GM12878 (cell line): ENCODE data around the gene RUBCNL. TPM values are rescaled to one million over a fixed set of nuclear protein-coding genes. Genes with fewer than 3 reads are reported as not detected.

Experiments used
- ATF2 ChIP-seq: IDR thresholded peaks from 2 replicates; pipeline ENCODE4 v1.6.1; 2012; ENCODE audit warnings: low read length, inconsistent platforms
- ATF3 ChIP-seq: IDR thresholded peaks from 2 replicates; pipeline ENCODE4 v1.6.1; 2011; ENCODE audit warnings: low read depth, mild to moderate bottlenecking, low read length, moderate library complexity, borderline replicate concordance; ENCODE audit errors: extremely low read depth
- CBX3 ChIP-seq: fragments of 200-600 bp; sonication (generic); IDR thresholded peaks from 2 replicates; pipeline ENCODE4 v1.6.1; 2016; ENCODE audit warnings: low read depth, borderline replicate concordance
- CHD4 ChIP-seq: fragments of 200-600 bp; sonication (generic); IDR thresholded peaks from 2 replicates; pipeline ENCODE4 v1.6.1; 2016; ENCODE audit warnings: mild to moderate bottlenecking
- E2F8 ChIP-seq: fragments of 450-650 bp; IDR thresholded peaks from 2 replicates; pipeline ENCODE4 v1.6.1; 2018; ENCODE audit warnings: mild to moderate bottlenecking, low read depth, moderate library complexity; ENCODE audit not compliant: partially characterized antibody
- EGR1 ChIP-seq, 2 experiments: IDR thresholded peaks; 1 replicate in 1 of 2; 2 replicates in 1 of 2; pipeline ENCODE4 v1.6.1; 2011 to 2012; ENCODE audit warnings: low read depth in 2 of 2, low read length in 2 of 2, borderline replicate concordance in 1 of 2, mild to moderate bottlenecking in 1 of 2, moderate library complexity in 1 of 2
- FOS ChIP-seq: IDR thresholded peaks from 3 replicates; pipeline ENCODE4 v1.6.1; 2011; ENCODE audit warnings: borderline replicate concordance; ENCODE audit not compliant: insufficient read length; ENCODE audit errors: extremely low read depth
- GATAD2B ChIP-seq: fragments of 450-650 bp; conservative IDR thresholded peaks from 2 replicates; pipeline ENCODE4 v1.6.1; 2017; ENCODE audit warnings: low read depth, mild to moderate bottlenecking, moderate library complexity
- IKZF2 ChIP-seq, 2 experiments: fragments of 450-650 bp; IDR thresholded peaks; 2 replicates each; pipeline ENCODE4 v1.6.1; 2017; ENCODE audit warnings: mild to moderate bottlenecking in 2 of 2, moderate library complexity in 2 of 2
- IRF5 ChIP-seq: fragments of 450-650 bp; IDR thresholded peaks from 2 replicates; pipeline ENCODE4 v1.6.1; 2017; ENCODE audit warnings: borderline replicate concordance
- KAT2A ChIP-seq: conservative IDR thresholded peaks from 2 replicates; pipeline ENCODE4 v1.6.1; 2011; ENCODE audit warnings: low read depth, low read length; ENCODE audit not compliant: control insufficient read depth
- KDM1A ChIP-seq: fragments of 200-600 bp; sonication (generic); IDR thresholded peaks from 2 replicates; pipeline ENCODE4 v1.6.1; 2016; ENCODE audit warnings: borderline replicate concordance
- MEF2B ChIP-seq: fragments of 450-650 bp; IDR thresholded peaks from 2 replicates; pipeline ENCODE4 v1.6.1; 2018; ENCODE audit warnings: mild to moderate bottlenecking, moderate library complexity; ENCODE audit not compliant: partially characterized antibody, poor library complexity, severe bottlenecking
- NFXL1 ChIP-seq: fragments of 450-650 bp; IDR thresholded peaks from 2 replicates; pipeline ENCODE4 v1.6.1; 2017; ENCODE audit warnings: antibody characterized with exemption, mild to moderate bottlenecking, borderline replicate concordance
- PAX8 ChIP-seq: fragments of 450-650 bp; IDR thresholded peaks from 2 replicates; pipeline ENCODE4 v1.6.1; 2017; ENCODE audit warnings: mild to moderate bottlenecking, moderate library complexity
- RCOR1 ChIP-seq: conservative IDR thresholded peaks from 2 replicates; pipeline ENCODE4 v1.6.1; 2012; ENCODE audit warnings: low read depth, low read length, improper control_type of control experiment
- RFX5 ChIP-seq: IDR thresholded peaks from 2 replicates; pipeline ENCODE4 v1.6.1; 2011; ENCODE audit warnings: low read depth, low read length, improper control_type of control experiment
- SIX5 ChIP-seq: IDR thresholded peaks from 2 replicates; pipeline ENCODE4 v1.6.1; 2011; ENCODE audit warnings: mild to moderate bottlenecking, low read depth, low read length, moderate library complexity; ENCODE audit not compliant: severe bottlenecking
- SKIL ChIP-seq: fragments of 450-650 bp; IDR thresholded peaks from 2 replicates; pipeline ENCODE4 v1.6.1; 2017; ENCODE audit warnings: mild to moderate bottlenecking, low read depth, inconsistent platforms; ENCODE audit not compliant: poor library complexity, severe bottlenecking
- SMC3 ChIP-seq: IDR thresholded peaks from 2 replicates; pipeline ENCODE4 v1.6.1; 2011; ENCODE audit warnings: low read length, improper control_type of control experiment, borderline replicate concordance
- SP1 ChIP-seq: IDR thresholded peaks from one replicate; pipeline ENCODE4 v1.6.1; 2011; ENCODE audit warnings: low read depth, low read length
- STAT1 ChIP-seq: fragments of 450-650 bp; conservative IDR thresholded peaks from 2 replicates; pipeline ENCODE4 v1.6.1; 2014; ENCODE audit warnings: antibody characterized with exemption, mild to moderate bottlenecking
- ZNF207 ChIP-seq: fragments of 450-650 bp; IDR thresholded peaks from 2 replicates; pipeline ENCODE4 v1.6.1; 2014; ENCODE audit warnings: antibody characterized with exemption, mild to moderate bottlenecking, borderline replicate concordance
- ZNF274 ChIP-seq: IDR thresholded peaks from one replicate; pipeline ENCODE4 v1.8.0; 2011; ENCODE audit not compliant: insufficient read length, insufficient read depth
- ZSCAN29 ChIP-seq: fragments of 450-650 bp; IDR thresholded peaks from 2 replicates; pipeline ENCODE4 v1.6.1; 2017; ENCODE audit warnings: mild to moderate bottlenecking, moderate library complexity
- polyA plus RNA-seq, 11 experiments: library from polyadenylated mRNA; depleted of rRNA in 4 of 11; unstranded in 6 of 11; stranded (reverse) in 5 of 11; fragments of >200 nt; fragmentation: Nextera tagmentation in 4 of 11; fragmentation: Illumina TruSeq in 1 of 11; extraction: Ambion mirVana in 4 of 11; extraction: Trizol in 1 of 11; gene quantifications; 1 replicate in 1 of 11; 2 replicates in 10 of 11; pipeline versions ENCODE4 v1.2.1 to v1.2.3, GENCODE V29; 2011 to 2016; ENCODE audit warnings: inconsistent platforms in 2 of 11, missing spikeins in 2 of 11, low read depth in 1 of 11
- total RNA-seq, 4 experiments: library from RNA; depleted of rRNA in 3 of 4; stranded (reverse); fragments of >200 nt in 3 of 4; fragmentation: Illumina TruSeq in 1 of 4; extraction: Trizol in 1 of 4; gene quantifications; 2 replicates each; pipeline versions ENCODE4 v1.2.1 to v1.2.3, GENCODE V29; 2013 to 2021

Gene RUBCNL
- total and polyA plus RNA-seq, 10 of the 15 experiments (the other 5 are each of a cell fraction or from before 2014, with no cell fraction given): 0.71 to 51.9 (median 38.2) TPM

GRCh38 chr13:46382224-46382623, 4.8 kb downstream of the RUBCNL start (continued):
- TF ChIP-seq SIX5 (no peak), CHD4 (no peak), IRF5 (no peak), ZNF207 (0 out of 2 replicates have a peak, but pooled peaks have one; percentile 39), SMC3 (no peak), ZNF274 (no peak), GATAD2B (no peak; the same call in 1 of the 2 replicates), SKIL (no peak), FOS (no peak), STAT1 (no peak), CBX3 (no peak), RCOR1 (no peak), ATF2 (no peak; the same call in 1 of the 2 replicates), RFX5 (no peak), KDM1A (no peak), PAX8 (no peak), NFXL1 (no peak), ZSCAN29 (no peak), E2F8 (no peak), IKZF2 (IDR thresholded peaks at IDR 0.05) (peak; percentile 92 to 95), SP1 (no peak), EGR1 (IDR thresholded peaks at IDR 0.05; ENCODE audit: borderline replicate concordance in 1 of 2, low read depth in 2 of 2, low read length in 2 of 2) (no peak), KAT2A (no peak), ATF3 (no peak), MEF2B (peak; percentile 74)
